HG03442 (cell line): ENCODE measurements around the gene ERVW-1.
A peak's percentile ranks its signal among the peaks of the same experiment; 100 is the strongest.
"Not testable (repeated sequence)": the region's sequence is repeated elsewhere in the genome, so short reads cannot be mapped to it uniquely, and the experiment has no call there.

Experiments used
- ATAC-seq: cut with Tn5 transposase; IDR thresholded peaks from one replicate; pipeline ENCODE4 v1.9.1; 2021; ENCODE audit warnings: mild to moderate bottlenecking, moderate library complexity; ENCODE audit not compliant: unreplicated experiment

Gene ERVW-1

DNA sequence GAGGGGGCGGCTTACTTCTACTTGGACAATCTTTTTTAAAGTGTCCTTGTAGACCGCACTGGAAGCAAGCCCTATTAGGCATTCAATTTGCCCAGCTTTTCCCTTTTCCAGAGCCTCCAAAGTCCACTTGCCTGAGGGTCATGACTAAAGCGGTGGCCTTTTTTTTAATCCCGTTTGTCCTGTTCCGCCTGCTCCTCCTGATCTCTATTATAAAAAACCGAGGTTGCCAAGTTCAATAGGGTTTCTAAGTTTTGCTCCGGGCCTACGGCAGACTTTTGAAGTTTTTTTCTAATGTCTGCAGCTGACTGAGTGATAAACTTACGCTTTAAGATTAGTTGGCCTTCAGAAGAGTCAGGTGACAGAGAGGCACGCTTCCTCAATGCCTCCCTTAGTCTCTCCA is 3.8 kb downstream of the ERVW-1 start:
- ATAC-seq, result not testable (repeated sequence)

- not testable (repeated sequence) for ATAC-seq
These were observed 9.2 kb downstream of the ERVW-1 start for GRCh38 chr7:92468589-92468988.

DNA sequence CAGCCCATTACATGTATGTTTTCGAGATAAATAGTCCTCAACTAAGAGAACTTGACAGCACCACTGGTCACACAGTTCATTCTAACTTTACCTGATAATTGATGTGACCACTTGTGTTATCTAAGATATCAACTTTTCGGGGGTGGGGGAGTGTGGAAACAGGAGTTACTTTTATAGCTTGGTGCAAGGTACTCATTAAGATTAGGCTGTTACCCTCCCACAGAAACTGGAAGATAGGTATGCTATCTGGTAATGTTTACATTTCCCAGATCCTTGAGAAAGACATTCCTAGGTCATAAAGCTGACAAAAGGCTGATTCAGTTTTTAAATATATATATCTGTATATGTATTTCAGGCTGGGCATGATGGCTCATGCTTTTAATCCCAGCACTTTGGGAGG is 11.1 kb downstream of the ERVW-1 start:
- ATAC-seq, result no peak

DNA sequence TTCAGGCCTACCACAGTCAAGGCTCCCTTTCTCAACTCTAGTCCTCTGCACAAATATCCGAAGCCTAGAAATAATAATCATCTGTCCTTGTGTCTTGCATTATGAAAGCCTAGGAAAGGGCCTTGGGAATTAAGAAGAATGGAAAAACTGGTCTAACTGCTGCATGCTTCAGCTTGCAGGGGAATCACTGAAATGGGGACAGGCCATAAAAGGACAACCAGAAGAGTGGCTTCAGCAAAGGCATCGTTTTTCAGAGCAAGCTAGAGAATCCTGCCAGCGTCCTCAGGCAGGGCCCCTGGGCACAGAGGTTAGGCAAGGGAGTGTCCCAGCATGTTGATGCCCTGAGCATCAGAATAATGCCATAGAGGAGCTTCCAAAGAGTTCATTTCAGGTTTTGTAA is 13.2 kb downstream of the ERVW-1 start:
- no peak for ATAC-seq

DNA sequence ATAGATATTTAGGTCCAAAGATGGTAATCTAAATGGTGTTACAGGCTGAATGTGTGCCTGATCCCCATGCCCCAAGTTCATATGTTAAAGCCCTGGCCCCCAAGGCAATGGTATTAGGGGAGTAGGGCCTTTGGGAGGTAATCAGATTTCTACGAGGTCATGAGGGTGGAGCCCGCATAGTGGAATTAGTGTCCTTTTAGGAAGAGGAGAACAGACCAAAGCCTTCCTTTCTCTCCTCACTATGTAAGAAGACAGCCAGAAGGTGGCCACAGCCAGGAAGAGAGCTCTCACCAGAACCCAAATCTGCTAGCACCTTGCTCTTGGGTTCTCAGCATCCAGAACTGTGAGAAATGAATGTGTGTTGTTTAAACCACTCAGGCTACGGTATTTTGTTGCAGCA is 15.2 kb downstream of the ERVW-1 start:
- no peak for ATAC-seq

GRCh38 chr7:92461027-92462003 is 16.4 kb downstream of the ERVW-1 start:
- ATAC-seq, result peak; percentile 82

DNA sequence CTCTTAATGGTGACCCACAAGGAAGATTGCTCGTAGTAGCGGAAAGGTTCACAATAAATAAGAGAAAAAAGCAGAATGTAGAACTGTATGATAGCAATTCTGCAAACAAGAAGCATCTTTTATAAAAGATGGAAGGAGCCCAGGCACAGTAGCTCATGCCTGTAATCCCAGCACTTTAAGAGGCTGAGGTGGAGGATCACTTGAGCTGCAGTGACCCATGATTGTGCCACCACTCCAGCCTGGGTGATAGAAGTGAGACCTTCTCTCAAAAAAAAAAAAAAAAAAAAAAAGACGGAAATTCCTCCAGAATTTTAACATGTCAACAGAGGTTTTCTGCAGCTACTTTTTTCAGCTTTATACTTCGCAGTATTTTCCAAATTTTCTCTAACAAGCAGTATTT is 17.2 kb downstream of the ERVW-1 start:
- no peak for ATAC-seq

DNA sequence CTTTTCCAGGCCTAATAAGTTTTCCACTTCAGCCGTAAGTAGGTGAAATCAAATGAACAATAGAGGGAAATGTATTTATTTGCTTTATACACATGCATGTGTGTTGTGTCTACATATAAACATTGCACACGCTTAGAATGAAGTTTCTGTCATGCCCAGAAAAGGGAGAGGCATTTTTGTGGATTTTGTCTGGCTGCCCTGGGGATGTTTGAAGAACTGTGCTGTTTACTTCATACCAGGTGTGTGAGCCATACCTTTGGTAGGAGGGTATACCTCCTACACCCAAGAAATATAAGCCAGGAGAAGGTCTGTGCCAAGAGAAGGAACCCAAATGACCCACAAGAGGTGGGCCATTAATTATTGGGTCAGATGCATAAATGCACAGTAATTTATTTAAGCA is 17.6 kb downstream of the ERVW-1 start:
- ATAC-seq, result no peak

DNA sequence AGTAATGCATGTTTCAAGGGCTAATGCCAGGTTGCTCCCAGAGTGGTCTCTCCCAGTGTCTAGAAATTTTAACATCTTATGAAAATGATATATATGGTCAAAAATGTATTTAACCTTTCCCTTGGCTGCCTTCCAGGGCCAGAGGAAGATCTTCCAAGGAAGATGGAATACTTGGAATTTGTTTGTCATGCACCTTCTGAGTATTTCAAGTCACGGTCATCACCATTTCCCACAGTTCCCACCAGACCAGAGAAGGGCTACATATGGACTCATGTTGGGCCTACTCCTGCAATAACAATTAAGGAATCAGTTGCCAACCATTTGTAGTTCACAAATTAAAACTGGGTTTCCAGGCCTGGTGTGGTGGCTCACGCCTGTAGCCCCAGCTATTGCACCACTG is 21.5 kb downstream of the ERVW-1 start:
- no peak for ATAC-seq

GRCh38 chr7:92451645-92452044 is 26.1 kb downstream of the ERVW-1 start:
- ATAC-seq, result no peak

DNA sequence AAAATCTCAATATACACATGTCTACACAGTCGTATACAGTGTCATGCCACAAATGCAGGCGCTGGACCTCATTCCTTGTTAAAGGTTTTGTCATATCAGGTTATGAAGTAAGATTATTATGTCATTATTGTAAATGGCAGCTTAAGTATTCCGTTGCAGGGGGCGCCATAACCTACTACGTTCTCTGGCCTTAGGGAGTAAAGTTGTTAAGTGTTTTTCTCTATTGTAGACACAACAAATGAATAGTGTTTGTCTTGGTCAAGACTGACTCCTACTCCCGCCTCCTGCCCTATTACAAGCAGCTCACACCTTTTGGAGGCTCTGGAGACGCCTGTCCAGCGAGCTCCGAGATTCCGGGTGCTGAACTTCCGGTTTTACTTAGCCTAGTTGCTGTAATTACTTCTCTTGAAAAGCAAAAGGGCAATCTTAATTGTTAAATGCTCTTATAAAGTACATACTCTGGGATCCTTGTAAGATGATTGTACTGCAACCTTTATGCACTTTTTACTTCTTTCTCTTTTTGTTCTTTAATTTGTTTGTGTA is 29.5 kb downstream of the ERVW-1 start:
- peak; percentile 38 for ATAC-seq

DNA sequence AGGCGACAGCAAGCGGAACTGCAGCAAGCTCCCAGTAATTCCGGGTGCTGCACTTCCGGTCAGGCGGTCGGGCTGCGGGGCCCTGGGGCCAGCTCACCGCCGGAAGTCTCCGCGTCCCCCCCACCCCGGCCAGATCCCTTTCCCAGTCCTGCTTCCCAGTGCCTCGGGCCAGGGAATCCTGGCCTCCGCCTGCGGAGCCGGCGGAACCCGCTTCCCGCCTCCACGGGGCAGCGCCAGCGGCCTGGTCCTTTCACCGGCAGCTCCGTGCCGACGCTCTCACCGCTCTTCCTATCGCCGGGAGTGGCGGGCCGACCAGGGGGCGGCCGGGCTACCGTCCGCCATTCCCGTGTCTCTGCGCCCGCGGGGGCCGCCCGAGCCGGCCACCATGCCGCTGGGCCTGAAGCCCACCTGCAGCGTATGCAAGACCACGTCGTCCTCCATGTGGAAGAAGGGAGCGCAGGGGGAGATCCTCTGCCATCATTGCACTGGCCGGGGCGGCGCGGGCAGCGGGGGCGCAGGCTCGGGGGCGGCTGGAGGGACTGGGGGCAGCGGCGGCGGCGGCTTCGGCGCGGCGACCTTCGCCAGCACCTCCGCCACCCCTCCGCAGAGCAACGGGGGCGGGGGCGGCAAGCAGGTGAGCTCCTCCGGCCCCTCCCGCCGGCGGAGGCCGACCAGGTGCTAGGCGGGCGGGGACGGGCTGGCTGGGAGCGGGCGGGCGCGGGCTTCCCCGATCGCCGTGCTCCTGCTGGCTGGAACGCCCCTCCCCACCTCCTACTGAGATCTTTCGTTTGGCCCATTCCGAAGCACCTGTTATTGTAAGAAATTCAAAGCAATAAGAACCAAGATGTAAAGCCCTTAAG is 30.2 kb downstream of the ERVW-1 start, which contains the start of gene GATAD1:
GATAD1 (plus strand) TSS at position 138 of the 860 bp plus-strand sequence; CDS start at position 386, 248 bp downstream.
- ATAC-seq, result peak; percentile 87

DNA sequence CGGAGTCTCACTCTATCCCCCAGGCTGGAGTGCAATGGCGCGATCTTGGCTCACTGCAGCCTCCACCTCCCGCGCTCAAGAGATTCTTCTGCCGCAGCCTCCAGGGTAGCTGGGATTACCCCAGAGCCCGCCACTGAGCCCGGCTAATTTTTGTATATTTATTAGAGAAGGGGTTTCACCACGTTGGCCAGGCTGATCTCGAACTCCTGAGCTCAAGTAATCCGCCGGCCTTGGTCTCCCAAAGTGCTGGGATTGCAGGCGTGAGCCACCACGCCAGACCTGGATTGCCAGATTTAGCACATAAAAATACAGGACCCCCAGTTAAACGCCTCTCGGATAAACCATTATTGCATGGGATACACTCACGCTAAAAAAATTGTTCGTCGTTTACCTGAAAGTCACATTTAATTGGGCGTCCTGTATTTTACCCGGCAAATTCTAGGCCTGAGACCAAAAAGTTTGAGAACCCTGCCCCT is 30.8 kb downstream of the ERVW-1 start:
- no peak for ATAC-seq

DNA sequence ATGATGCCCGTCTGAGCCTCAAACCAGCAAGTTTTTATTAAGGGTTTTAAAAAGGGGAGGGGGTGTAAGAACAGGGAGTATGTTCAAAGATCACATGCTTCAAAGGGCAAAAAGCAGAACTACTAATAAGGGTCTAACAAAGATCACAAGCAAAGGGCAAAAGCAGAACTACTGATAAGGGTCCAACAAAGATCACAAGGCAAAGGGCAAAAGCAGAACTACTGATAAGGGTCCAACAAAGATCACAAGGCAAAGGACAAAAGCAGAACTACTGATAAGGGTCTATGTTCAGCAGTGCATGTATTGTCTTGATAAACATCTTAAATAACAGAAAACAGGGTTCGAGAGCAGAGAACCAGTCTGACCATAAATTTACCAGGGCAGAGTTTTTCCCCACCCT is 35.0 kb downstream of the ERVW-1 start:
- not testable (repeated sequence) for ATAC-seq

DNA sequence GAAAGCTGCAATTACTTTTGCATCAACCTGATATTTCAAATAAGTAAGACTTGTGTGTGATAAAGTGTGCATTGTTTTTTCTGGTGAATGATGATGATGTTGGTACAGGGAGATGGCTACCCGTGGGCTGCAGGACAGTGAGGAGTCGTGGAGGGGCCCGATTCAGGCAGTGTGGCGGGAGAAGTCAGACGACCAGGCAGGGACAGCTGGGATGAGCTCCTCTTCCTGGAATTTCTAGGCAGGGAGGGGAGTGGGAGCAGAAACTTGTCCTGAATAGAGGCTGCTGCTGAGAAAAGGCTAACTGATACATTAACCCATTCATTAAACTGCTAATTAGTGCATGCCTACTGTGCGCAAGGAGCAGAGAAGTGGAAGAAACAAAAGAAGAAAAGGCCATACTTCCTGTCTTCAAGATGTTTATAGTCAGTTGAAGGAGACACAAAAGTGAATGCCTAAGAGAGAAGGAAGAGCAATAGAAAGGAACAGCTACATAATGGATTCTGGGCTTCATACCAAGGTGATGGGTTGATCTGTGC is 39.7 kb downstream of the ERVW-1 start:
- ATAC-seq, result no peak

GRCh38 chr7:92436612-92437445 is 40.9 kb downstream of the ERVW-1 start:
- no peak for ATAC-seq

DNA sequence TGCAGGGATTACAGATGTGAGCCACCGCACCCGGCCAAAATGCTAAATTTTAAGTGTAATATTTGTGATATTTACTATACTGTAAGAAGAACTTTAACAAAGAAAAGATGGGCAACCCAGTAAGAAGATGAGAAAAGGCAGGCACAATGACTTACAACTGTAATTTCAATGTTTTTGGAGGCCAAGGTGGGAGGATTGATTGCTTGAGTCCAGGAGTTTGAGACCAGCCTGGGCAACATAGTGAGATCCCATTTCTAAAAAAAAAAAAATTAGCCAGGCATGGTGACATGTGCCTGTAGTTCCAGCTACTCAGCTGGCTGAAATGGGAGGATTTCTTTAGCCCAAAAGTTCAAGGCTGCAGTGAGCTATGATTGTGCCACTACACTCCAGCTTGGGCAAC is 42.2 kb downstream of the ERVW-1 start:
- no peak for ATAC-seq

DNA sequence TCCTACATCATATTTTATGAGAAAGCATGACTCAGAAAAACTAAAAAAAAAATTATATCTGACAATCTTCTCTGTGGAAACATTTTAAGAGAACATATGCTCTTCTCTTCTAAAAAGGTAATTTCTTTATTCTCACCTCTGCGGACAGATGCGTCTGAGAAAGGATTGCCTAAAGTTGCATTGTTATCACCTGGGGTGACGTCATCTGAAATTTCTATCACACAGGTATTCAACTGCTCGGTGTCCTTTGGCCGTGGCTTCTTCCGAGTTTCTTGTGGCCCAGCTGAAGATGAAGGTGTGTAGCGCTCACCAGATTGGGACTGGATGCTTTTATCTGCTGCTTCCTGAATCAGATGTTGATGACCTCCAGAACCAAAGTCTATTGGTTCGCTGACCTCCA is 44.7 kb downstream of the ERVW-1 start:
- ATAC-seq, result no peak

DNA sequence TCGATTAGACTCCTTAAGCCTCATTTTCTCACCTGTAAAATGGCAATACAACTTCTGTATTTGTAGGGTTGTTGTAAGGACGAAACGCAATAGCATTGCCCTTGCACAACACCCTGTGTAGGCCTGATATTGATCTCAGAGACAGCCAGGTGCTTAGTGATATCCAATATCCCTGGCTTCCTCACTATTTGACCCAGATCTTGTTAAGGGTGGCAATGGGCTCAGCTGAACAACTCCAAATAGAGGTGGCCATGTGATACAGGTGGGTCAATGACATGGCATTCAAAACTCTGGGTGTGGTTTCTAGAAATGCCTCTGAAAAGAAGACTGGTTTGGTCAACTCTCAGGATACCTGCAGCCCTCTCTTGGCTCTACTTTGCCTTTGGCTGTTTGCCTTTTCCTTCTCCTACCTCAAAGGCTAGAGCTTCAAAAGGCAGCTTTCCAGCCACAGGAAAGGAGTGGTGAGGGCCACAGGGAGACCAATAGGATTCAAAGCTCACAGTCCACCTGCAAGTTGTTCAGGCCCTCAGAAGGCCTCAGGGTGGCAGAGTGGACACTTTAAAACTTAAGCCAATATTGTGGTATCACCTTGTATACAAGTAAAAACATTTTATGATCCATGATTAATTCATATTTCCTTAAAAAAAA is 45.3 kb downstream of the ERVW-1 start:
- ATAC-seq, result no peak

- ATAC-seq, result no peak
These were observed 50.6 kb downstream of the ERVW-1 start for GRCh38 chr7:92427193-92427592.
